ENCODE data around the gene HSP90AB1. TPM values are rescaled to one million over a fixed set of nuclear protein-coding genes. Genes with fewer than 3 reads are reported as not detected.

Gene HSP90AB1
- polyA plus RNA-seq, 3 donors: 1,185 to 1,258 (median 1,228) TPM

- no peak for DNase-seq (ENCODE audit: extremely low read depth in 1 of 11, low read depth in 9 of 11, low spot score in 4 of 11)
Measured at GRCh38 chr6:44258921-44259320, 12.0 kb downstream of the HSP90AB1 start.

DNA sequence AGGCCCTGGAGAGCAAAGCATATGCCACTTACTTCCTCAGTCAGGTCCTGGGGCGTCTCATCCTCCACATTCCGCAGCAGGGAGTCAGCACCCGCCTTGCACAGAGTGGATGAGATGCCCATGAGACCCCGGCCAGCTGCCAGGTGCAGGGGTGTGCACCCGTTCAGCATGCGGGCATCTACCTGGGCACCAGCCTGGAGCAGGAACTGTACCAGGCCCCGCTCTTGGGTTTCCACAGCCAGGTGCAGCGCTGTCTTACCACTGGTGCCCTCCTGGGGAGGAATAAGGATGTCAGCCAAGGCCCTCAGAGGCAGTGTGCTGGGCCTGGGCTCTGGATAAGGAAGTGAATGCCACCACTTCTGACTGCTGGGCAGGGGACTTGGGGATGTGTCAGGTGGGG lies 13.1 kb downstream of the HSP90AB1 start:
- no peak for DNase-seq (ENCODE audit: extremely low read depth in 1 of 11, low read depth in 9 of 11, low spot score in 4 of 11)

DNA sequence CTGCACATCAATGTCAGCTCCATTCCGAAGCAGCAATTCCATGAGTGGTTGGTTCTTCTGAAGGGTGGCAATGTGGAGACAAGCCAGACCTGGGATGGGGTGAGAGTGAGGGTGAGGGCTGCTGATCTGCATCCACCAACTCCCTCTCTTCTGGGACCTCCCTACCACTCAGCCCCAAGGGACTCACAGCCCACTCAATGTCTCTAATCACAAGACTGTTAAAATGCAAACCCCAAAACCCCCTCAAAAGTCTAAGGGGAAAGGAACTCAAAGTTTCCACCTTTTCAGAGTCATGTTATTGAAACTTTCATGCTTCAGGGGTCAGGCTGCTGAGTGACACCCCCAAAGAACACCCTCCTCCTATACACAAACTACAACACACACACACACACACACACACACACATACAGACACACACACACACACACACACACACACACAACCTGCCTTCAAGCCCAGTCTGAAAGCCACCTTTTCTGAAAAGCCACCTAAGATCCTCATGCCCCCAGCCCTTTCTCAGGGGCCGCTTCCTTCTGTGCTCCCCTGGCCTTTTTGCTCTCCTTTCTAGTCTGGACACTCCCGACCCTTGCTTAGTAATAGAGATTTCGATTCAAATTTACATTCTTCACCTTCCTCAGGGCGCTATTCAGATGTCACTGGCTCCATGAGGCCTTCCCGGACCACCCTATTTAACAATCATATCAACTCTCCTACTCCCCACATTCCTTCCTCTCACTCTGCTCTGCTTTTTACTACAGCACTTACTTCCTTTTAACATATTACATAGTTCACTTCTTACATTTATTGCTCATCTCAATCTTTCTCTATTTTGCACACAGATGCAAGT lies 13.8 kb downstream of the HSP90AB1 start:
- DNase-seq (ENCODE audit: extremely low read depth in 1 of 11, low read depth in 9 of 11, low spot score in 4 of 11): no peak

GRCh38 chr6:44261581-44261980 lies 14.7 kb downstream of the HSP90AB1 start:
- DNase-seq (ENCODE audit: extremely low read depth in 1 of 11, low read depth in 9 of 11, low spot score in 4 of 11): no peak

DNA sequence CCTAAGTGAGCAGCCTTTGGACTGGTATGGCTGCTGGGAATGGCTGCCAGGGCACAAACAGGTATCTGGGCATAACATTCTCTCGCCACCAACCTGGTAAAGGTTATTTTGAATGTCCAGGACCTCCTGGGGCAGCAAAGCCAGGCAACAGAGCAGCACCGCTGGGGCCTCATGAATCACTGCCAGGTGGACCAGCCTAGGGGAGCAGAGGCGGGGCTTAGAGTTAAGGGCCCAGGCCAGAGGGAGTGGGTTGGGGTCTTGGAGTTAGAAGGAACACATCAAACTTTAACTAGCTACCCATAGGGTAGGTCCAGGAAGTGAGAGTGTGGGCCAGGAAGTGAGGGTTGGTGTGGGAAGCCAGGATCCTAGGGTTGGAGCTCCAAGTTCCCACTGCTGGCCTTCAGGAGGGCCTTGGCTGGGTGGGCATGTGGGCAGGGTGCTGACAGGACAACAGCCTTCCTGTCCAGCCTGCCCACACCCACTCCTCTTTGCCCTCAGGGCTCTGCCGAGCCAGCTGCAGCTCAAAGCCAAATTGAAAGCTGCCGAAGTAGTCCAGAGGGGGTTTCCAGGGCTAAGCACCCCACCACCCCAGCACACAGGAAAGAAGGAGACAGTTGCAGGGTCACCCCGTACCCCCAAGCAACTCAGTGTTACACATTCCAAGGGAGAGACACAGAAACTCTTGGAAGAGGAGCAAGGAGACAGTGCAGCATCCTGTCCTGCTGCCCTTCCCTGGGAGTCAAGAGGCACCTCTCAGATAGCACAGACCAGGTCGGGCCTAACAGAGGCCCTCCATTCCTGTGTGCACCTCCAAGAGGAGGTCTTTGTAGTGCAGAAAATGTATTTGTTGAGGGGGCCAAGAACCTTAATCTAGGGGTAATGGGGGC lies 15.8 kb downstream of the HSP90AB1 start:
- DNase-seq (ENCODE audit: extremely low read depth in 1 of 11, low read depth in 9 of 11, low spot score in 4 of 11): no peak

- DNase-seq (ENCODE audit: extremely low read depth in 1 of 11, low read depth in 9 of 11, low spot score in 4 of 11): peak in 1 of 11 donors; percentile 28
Measured at GRCh38 chr6:44263354-44264100, 16.6 kb downstream of the HSP90AB1 start.

GRCh38 chr6:44264154-44265006 lies 17.5 kb downstream of the HSP90AB1 start:
- peak in 1 of 11 donors; percentile 28 for DNase-seq (ENCODE audit: extremely low read depth in 1 of 11, low read depth in 9 of 11, low spot score in 4 of 11)

DNA sequence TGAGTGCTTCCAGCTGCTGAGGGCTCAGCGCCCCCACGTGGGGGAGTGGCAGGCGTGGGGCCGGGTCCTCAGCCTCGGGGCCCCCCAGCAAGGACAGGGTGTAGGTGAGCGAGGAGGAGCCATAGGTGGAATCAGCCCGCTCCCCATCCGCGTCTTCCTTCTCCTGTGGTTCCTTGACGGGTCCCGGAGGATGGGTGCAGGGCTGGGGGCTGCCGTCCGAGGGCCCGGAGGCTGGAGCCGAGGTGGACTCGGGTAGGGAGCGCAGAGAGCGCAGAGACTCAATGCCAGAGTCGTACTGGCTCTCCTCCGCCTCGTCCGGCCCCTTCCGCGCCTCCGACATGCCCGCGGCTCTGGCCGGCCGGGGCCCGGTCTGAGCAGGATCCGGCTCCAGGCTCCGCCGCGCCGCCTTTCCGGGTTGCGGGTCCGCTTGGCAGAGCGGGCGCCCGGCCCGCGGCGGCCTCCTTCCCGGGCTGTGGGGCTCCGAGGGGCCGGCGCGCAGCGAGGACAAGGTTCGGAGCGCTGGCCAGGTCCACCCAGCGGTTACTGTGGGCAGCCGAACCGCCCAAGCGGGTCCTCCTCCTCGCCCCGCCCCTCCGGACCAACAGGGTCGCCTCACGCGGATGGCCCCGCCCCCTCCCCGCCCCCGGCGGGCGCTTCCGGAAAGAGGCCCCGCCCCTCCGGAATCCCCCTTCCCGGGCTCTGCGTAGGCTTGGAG lies 18.3 kb downstream of the HSP90AB1 start, which contains the start of gene NFKBIE:
Gene NFKBIE (minus strand): TSS at position 545 of the 715 bp plus-strand sequence. CDS start 205 bp downstream, at position 340.
- DNase-seq (ENCODE audit: extremely low read depth in 1 of 11, low read depth in 9 of 11, low spot score in 4 of 11): peak in 10 of 11 donors; percentile 82 to 90 (median 89)

DNA sequence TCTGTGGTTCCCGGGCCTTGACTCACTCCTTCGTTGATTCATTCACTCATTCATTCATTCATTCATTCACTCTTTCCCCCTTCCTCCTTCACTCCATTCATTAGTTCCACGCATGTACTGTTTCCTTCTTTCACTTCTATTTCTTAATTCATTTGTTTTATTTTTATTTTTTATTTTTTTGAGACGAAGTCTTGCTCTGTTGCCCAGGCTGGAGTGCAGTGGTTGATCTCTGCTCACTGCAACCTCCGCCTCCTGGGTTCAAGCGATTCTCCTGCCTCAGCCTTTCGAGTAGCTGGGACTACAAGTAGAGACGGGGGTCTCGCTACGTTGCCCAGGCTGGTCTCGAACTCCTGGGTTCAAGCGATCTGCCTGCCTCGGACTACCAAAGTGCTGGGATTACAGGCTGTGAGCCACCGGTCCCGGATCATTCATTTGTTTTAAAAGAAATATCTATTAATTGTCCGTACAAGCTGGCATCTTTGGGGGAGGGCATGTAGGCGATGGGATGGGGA lies 18.9 kb downstream of the HSP90AB1 start:
- DNase-seq (ENCODE audit: extremely low read depth in 1 of 11, low read depth in 9 of 11, low spot score in 4 of 11): no peak

DNA sequence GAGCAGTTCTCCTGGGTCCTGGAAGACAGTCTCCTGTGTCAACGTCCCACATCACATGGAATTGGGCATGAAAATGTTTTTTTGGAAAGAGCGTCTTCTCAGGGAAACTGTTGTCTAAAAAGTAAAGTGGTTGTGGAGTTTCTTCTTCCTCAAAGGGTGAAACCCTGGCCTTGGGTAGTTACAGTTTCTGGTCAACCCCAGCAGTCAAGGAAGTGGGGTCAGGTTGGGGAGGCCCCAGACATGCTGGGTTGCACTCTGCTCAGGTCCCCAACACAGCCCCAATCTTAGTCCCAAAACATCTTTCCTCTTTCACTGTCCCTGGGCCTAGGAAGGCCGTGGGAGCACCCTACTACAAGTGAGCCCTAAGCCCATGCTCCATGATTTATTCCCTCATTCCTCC lies 19.4 kb downstream of the HSP90AB1 start:
- DNase-seq (ENCODE audit: extremely low read depth in 1 of 11, low read depth in 9 of 11, low spot score in 4 of 11): no peak

GRCh38 chr6:44267252-44267651 lies 20.4 kb downstream of the HSP90AB1 start:
- no peak for DNase-seq (ENCODE audit: extremely low read depth in 1 of 11, low read depth in 9 of 11, low spot score in 4 of 11)

- DNase-seq (ENCODE audit: extremely low read depth in 1 of 11, low read depth in 9 of 11, low spot score in 4 of 11): peak in 4 of 11 donors; percentile 55 to 62 (median 56)
Measured at GRCh38 chr6:44268095-44268628, 21.3 kb downstream of the HSP90AB1 start.

DNA sequence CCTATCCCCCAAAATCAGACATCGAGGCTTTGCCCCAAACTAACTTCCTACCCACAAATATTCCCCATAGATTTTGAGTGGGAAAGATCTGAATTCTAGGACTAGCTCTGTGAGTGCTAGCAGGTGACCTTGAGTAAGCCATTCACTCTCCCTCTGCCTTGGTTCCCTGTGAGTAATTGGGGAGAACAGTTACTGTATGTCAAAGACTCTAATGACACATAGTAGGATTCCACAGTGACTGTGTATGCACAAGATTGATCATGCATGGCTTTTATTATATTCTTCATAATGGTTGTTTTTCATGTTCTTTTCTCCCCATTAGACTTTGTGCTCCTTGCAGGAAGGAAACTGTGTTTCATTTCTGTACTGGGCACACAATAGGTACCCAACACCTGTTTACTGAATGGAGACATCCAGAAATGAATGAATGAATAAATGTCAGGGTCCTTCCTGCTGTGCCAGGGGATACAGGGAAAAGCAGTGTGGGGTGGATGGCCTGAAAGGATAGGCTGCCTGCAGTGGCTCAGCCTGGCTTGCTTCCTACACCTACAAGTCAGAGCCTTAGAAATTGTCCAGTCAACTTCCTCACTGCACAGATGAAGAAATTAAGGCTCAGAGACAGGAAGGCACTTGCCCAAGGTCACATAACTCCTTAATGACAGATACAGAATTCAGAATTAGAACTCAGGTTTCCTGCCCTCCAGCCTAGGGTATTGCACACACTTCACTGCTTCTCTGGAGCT lies 22.4 kb downstream of the HSP90AB1 start:
- DNase-seq (ENCODE audit: extremely low read depth in 1 of 11, low read depth in 9 of 11, low spot score in 4 of 11): no peak

GRCh38 chr6:44269921-44270525 lies 23.1 kb downstream of the HSP90AB1 start, which contains the start of gene TMEM151B:
Gene TMEM151B, plus strand, starts transcription at chr6:44270450. Its CDS starts 293 bp downstream, at chr6:44270743.
- no peak for DNase-seq (ENCODE audit: extremely low read depth in 1 of 11, low read depth in 9 of 11, low spot score in 4 of 11)

DNA sequence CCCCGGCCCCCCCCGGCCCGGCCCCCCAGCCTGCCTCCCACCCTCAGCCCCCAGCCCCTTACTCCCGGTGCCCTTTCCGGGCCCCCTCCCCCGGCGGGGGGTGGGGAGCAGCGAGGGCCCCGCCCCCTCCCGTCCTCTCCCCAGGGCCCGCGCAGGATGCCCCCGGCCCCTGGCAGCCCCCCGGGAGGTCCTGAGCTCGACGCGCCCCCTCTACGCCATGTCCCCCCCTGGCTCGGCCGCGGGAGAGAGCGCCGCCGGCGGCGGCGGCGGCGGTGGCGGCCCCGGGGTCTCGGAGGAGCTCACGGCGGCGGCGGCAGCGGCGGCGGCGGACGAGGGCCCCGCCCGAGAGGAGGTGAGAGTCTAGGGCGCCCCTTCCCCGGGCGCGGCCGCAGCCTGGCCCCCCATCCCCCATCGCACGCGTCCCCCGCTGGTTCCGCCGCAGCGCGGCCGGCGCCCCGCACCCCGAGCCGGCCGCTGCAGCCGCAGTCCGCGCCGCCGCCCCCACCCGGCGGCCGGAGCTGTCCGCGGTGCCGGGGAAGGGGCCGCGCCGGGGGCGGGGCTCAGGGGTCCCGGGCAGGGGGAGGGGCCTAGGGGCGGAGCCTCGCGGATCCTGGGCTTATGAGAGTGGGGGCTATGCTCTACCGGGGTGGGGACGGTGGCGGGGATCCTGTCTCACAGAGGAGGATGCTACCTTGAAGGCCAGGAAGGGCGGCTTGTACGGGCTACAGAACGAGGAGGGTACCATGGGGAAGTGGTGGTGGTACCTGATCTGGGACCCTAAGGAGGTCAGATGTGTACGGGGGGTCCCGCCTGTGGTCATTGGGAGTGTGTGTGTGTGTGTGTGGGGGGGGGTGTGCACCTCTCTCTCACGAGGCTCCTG lies 23.9 kb downstream of the HSP90AB1 start:
- DNase-seq (ENCODE audit: extremely low read depth in 1 of 11, low read depth in 9 of 11, low spot score in 4 of 11): no peak
